IPS-NIHi7 (cell line): ENCODE results near the gene GRHL1.
A peak's percentile ranks its signal among the peaks of the same experiment; 100 is the strongest.
"Not testable (repeated sequence)": the region's sequence is repeated elsewhere in the genome, so short reads cannot be mapped to it uniquely, and the experiment has no call there.

Experiments
- DNase-seq: peaks from one replicate; pipeline ENCODE4 v3.0.0; 2012; ENCODE audit warnings: mixed read lengths; ENCODE audit errors: extremely low spot score

Gene GRHL1

DNA sequence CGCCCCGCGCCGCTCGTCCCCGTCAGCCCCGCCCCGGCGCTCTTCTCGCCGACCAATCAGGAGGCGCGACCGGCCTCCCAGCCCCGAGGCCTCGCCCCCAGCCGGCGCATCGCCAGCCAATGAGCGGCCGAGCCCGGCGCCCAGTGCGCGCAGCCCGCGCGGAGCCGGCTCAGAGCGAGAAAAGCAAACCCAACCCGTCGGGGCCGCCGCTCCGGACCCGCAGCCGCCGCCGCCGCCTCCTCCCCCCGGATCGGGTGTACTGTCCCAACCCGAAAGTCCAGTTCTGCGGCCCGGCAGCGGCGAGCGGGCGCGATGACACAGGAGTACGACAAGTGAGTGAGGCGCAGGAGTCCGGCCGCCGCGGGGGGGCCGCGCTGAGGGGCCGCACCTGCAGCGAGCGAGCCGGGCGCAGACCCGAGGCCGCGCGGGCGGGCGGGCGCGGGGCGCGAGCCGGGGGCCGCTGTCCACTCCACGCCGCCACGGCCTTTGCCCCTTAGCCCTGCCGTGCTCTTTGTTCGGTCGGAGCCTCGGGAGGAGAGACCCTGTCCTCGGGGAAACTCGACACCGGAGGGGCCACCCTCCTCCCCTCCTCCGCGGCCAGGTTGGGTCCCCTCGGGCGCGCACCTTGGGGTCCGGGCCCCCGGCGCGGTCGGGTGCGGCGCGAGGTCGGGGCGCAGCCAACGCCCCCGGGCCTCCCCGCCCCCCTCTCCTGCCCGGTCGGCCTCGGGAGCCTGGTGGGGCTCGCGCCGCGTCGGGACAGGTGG, at the start of gene GRHL1:
Gene GRHL1, plus strand, starts transcription at position 172 of the 764 bp plus-strand sequence. Its CDS starts 141 bp downstream, at position 313.
- peak; percentile 100 for DNase-seq

DNA sequence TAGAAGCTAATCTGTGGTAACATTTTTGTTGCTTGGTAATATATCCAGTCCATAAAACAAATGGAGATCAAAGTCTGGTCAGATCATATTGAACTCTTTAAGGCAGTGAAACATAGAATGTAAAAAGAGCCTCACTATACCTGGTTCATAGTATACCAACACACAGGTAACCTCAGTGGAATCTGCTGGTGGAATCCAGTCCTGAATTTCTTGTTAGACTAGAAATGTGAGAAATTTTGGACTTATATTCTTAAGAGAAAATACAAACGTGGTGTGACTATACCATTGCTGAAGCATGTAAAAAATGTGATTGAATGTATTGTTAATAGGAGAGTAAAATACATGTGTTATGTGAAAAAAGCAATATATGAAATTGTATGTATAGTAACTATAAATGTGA, 46.1 kb upstream of the GRHL1 start:
- DNase-seq: no peak

DNA sequence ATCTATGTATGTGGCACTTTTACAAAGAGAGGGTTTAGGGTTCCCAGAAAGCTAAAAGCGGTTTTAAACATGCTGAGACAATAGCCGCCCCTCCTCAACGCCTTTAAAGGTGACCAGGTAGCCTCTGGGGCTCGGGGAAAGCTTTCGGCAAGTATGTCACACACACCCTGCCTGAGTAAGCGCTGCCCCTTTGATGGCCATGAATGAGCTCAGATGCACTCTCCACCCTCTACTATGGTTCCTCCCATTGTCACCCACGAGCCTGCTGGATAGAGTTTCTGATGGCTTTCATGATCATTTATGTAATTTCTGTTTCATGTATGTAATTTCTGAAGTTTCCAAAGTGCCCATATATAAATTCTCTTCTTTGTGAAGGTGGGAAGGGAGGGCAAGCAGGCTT, 44.1 kb upstream of the GRHL1 start:
- DNase-seq: no peak

DNA sequence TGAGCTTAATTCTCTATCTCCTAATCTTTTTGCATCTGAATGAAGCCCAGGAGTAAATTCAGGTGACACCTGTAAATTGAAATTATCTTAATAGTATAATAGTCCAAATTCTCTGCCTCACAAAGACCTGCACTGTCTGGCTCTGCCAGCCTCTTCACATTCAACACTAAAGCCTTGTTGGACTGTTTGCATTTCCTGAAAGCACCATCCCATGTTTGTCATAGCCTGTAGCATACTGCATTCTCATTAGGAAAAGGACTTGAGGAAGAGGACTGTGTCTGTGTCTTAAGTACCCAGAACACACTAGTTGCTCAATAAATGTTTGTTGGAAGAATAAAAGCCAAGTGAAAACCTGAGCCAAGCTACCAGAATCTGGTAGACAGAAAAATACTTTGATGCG, 42.9 kb upstream of the GRHL1 start:
- no peak for DNase-seq

DNA sequence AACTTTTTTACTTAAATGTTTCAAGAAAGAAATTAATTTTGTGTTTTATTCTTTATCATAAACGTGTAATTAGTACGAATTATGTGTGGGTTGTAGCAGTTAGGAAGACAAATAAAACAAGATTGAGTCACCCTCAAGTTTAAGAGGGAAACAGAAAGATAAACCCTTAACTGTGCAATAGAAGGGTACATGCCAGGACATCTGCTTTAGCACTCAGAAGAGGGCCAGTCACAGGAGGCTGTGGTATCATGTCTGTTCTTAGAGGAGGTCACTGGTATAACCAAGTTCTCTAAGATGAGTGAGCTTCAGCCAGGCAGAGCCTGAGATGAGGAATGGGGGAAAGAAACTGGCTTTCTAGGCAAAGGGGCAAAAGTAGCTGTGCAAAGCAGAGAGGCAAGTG, 42.4 kb upstream of the GRHL1 start:
- no peak for DNase-seq

GRCh38 chr2:9910699-9911098, 40.8 kb upstream of the GRHL1 start:
- no peak for DNase-seq

DNA sequence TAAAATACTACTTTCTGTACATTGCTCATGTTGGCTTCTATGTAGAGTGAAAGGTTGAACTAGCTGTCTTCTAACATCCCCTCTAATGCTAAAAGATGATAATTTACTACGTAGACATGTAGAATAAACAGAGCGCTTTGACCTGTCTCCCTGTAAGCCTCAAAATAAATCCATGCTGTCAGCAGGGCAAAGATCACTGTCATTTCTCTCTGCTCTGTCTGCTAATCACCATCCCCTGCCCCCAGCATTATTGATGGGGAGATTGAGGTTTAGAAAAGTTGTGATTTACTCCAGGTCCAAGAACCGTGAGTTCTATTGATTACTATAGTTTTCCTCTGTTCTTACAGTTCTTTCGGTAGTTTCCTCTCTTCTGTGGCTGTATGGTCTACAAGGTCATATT, 39.0 kb upstream of the GRHL1 start:
- DNase-seq: no peak

DNA sequence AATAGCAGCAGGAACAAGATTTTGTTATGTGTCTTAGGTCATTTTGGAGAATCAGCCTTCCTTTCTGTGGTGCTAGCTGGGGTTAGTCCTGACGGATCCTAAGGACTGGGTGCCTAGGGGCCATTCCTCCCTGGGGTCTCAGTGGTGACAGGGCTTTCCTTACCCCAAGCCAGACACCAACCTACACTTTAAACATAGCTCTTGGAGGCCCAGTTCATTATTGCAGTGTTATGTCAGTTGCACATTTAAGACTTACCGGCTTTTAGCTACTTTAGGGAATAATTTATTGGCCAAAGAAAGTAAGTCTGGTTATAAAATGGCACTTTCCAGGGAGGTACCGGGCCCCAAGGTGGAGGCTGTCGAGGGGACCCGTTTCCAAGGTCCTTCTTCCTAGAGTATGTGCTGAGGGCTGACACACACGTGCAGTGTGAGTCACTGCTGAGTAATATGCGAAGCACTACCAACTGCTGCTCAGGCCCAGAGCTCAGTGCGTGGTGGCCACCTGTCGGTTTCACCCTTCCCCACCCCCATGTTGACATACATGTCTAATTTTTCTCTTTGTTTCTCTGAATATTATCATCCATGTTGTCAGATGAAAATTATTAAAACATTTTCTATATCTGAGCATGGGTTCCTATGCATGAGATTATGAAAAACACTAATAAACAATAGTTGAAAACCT, 37.0 kb upstream of the GRHL1 start:
- no peak for DNase-seq

DNA sequence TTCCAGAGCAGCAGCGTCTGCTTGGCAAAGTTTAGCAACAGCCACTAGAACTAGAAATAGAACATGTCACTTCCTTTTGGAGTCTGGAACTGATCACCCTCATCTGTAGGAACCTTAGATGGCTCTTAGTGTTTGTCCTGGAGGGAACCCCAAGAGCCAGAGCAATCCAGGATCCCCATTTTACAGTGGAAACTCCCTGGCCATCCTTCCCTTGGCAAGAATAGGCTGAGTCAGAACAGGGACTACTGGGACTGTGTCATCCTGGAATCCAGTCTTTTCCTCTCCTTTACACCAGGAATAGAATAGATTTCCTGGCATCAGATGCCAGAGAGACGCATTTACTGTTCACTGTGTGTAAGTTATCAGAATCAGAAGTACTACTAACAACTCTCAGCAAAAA, 33.2 kb upstream of the GRHL1 start:
- no peak for DNase-seq

- DNase-seq: no peak
These were observed 32.0 kb upstream of the GRHL1 start for GRCh38 chr2:9919512-9919911.

DNA sequence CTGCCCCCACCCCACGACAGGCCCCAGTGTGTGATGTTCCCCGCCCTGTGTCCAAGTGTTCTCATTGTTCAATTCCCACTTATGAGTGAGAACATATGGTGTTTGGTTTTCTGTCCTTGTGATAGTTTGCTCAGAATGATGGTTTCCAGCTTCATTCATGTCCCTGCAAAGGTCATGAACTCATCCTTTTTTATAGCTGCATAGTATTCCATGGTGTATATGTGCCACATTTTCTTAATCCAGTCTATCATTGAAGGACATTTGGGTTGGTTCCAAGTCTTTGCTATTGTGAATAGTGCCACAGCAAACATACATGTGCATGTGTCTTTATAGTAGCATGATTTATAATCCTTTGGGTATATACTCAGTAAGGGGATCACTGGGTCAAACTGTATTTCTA, 24.5 kb upstream of the GRHL1 start:
- not testable (repeated sequence) for DNase-seq

DNA sequence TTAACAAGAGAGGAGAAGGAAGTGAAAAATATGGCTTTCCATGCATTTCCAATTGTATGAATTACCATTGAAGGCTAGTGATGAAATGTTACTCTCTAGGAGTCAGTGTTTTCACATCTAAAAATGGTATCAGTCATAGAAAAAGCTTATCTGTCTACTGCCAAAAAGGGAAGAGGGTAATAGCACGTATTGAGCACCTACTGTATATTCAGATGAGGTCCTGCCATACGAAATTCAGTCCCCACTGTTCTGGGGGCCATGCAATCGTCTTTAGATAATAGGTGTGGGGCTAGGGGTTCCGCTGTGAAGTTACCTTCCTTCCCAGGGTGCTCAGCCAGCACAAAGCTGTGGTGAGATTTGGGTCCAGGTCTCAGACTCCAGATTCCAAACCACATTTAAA, 14.2 kb upstream of the GRHL1 start:
- DNase-seq: no peak

- no peak for DNase-seq
These were observed 13.5 kb upstream of the GRHL1 start for GRCh38 chr2:9937968-9938367.

GRCh38 chr2:9939587-9940485, 11.7 kb upstream of the GRHL1 start:
- no peak for DNase-seq

- peak; percentile 26 for DNase-seq
These were observed 10.1 kb upstream of the GRHL1 start for GRCh38 chr2:9941196-9941995.

- peak; percentile 21 for DNase-seq
These were observed 9.5 kb upstream of the GRHL1 start for GRCh38 chr2:9941996-9942390.

DNA sequence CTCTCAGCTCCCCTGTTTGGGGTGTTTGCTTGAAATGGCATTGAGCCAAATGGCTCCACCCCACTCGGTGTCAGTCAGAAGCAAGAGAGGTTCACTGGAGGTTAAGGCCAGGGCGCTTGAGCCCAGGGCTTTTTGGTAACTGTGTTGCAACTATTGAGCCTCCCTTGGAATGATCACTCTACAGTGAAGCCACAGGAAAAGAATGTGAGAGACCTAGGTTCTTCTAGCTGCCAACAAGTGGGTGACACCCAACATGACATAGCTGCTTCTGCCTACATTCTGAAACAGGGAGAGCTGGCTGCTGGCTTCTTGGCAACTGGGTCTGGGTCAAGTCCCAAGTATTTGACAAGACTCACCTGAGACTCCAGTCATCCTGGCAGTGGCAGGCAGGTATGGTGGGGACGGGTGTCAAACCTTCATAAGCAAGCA, 7.1 kb upstream of the GRHL1 start:
- DNase-seq: no peak

DNA sequence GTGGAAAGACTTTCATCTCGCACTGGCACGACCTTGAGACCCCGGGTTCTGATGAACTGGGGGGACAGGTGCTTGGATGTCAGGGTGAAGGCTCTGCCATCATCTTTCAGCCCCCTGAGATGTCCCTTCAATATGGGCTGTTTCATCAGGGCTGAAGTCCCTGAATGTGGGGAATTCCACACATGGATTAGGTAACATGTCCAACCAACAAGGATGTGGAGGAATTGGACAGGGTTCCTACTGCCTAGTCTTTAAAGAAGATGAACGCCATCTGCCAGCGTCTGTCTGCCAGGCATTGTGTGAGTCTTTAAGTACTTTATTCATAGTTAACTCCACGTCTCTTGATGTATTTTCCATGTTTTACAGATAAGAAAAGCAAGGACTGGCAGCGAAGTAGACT, 5.9 kb upstream of the GRHL1 start:
- no peak for DNase-seq

DNA sequence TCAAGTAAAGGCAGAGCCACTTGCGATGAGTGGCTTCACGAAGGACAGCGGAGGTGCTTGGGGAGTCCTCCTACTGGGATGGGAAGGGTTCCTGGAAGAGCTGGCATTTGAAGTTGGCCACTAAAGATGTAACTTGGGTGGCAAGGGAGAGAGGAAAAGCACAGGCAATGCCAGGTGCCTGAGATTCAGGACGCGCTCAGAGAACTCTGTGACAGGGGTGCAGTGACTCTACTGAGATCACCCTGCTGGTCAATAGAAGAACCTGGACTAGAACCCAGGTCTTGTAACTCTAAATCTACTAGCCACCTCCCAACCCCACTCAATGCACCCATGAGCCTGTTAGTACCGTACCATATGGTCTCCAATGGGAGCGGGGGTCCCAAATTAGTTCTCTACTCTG, 5.4 kb upstream of the GRHL1 start:
- no peak for DNase-seq

GRCh38 chr2:9946818-9947217, 4.7 kb upstream of the GRHL1 start:
- DNase-seq: no peak

GRCh38 chr2:9948721-9949120, 2.8 kb upstream of the GRHL1 start:
- DNase-seq: no peak
